H1 (cell line): Measurements from ENCODE around the gene PSMD5. TPM values are rescaled to one million over a fixed set of nuclear protein-coding genes. Genes with fewer than 3 reads are reported as not detected.

Source experiments
- ATF3 ChIP-seq: IDR thresholded peaks from 2 replicates; pipeline ENCODE4 v1.6.1; 2011; ENCODE audit warnings: low read depth, mild to moderate bottlenecking, low read length; ENCODE audit not compliant: insufficient read depth
- BACH1 ChIP-seq: IDR thresholded peaks from 2 replicates; pipeline ENCODE4 v1.6.1; 2012; ENCODE audit warnings: low read length, improper control_type of control experiment
- CHD1 ChIP-seq: IDR thresholded peaks from 2 replicates; pipeline ENCODE4 v1.6.1; 2012; ENCODE audit warnings: low read depth, low read length, improper control_type of control experiment
- CHD2 ChIP-seq: IDR thresholded peaks from 2 replicates; pipeline ENCODE4 v1.6.1; 2012; ENCODE audit warnings: low read length, improper control_type of control experiment
- CHD7 ChIP-seq: fragments of 300-600 bp; sonication (generic); IDR thresholded peaks from 2 replicates; pipeline ENCODE4 v1.7.1; 2012; ENCODE audit warnings: low read length, moderate library complexity, mild to moderate bottlenecking, inconsistent platforms; ENCODE audit not compliant: insufficient replicate concordance
- EGR1 ChIP-seq: IDR thresholded peaks from 2 replicates; pipeline ENCODE4 v1.6.1; 2011; ENCODE audit warnings: low read depth, low read length, borderline replicate concordance
- KDM1A ChIP-seq: fragments of 200-600, 300-600 bp; sonication (generic); IDR thresholded peaks from 2 replicates; pipeline ENCODE4 v1.7.1; 2016; ENCODE audit warnings: mild to moderate bottlenecking, low read length, borderline replicate concordance
- KDM4A ChIP-seq: IDR thresholded peaks from one replicate; pipeline ENCODE4 v1.7.1; 2012; ENCODE audit warnings: low read depth, mild to moderate bottlenecking, moderate library complexity, low read length, inconsistent platforms; ENCODE audit not compliant: severe bottlenecking
- POLR2AphosphoS5 ChIP-seq: IDR thresholded peaks from 2 replicates; pipeline ENCODE4 v1.6.1; 2011; ENCODE audit warnings: low read depth, low read length
- polyA plus RNA-seq, 7 experiments: library from polyadenylated mRNA; depleted of rRNA in 3 of 7; stranded (reverse) in 5 of 7; unstranded in 2 of 7; fragments of >200 nt in 5 of 7; fragments of 200-250 nt in 2 of 7; gene quantifications; 1 replicate in 5 of 7; 2 replicates in 1 of 7; 4 replicates in 1 of 7; pipeline versions ENCODE4 v1.2.1 to v1.2.3, GENCODE V29; 2011 to 2013; ENCODE audit warnings: missing spikeins in 2 of 7, mixed read lengths in 2 of 7
- total RNA-seq: library from RNA; stranded (reverse); fragmentation: NEBNext Ultra II Directional; extraction: Animal tissue kit (Norgen Biotek cat#: 25700); gene quantifications from 2 replicates; pipeline ENCODE4 v1.2.1, GENCODE V29; 2021

PSMD5 gene
- total and polyA plus RNA-seq, 2 of the 8 experiments (the other 6 are each of a cell fraction or from before 2014, with no cell fraction given) = 19.2 to 30.5 TPM

GRCh38 chr9:120854596-120855327 is 12.0 kb upstream of the PSMD5 start (continued):
- TF ChIP-seq ATF3 (no peak), CHD2 (no peak), POLR2AphosphoS5 (no peak), CHD7 (no peak), CHD1 (no peak), EGR1 (no peak), BACH1 (no peak), KDM4A (no peak), KDM1A (no peak)
- TF ChIP-seq, all 59 proteins: peak for 0
